GM12878 (cell line): ENCODE measurements around the gene PTPRM. TPM values are rescaled to one million over a fixed set of nuclear protein-coding genes. Genes with fewer than 3 reads are reported as not detected.

Experiments used
- ATAC-seq: fragments of 200-7000 bp; cut with Tn5 transposase; 3 replicates; pipeline ENCODE4 v1.9.1; 2020; ENCODE audit warnings: mild to moderate bottlenecking, moderate library complexity
- BruUV-seq: library from RNA; stranded (reverse); fragments of 400-500 nt; replicated peaks from 2 replicates; lab custom pipeline; 2021; lab: Mats Ljungman, UMichigan
- CTCF ChIA-PET: fragments of 300-600 bp; sonication (Branson Sonifier 250); formaldehyde crosslinking; extraction: SDS; loops from one replicate; lab custom pipeline; 2021; ENCODE audit warnings: inconsistent platforms; lab: Yijun Ruan, JAX
- POLR2A ChIA-PET: fragments of 350-600 bp; formaldehyde crosslinking; extraction: SDS; loops from one replicate; lab custom pipeline; 2021; ENCODE audit warnings: inconsistent platforms; lab: Charles Lee
- RAD21 ChIA-PET: fragments of 300-600 bp; sonication (Branson Sonifier 250); formaldehyde crosslinking; loops from one replicate; lab custom pipeline; 2023; ENCODE audit warnings: antibody characterized with exemption; ENCODE audit not compliant: unreplicated experiment; lab: Charles Lee
- SMC1A ChIA-PET: fragments of 300-600 bp; sonication (Branson Sonifier 250); formaldehyde crosslinking; loops from one replicate; lab custom pipeline; 2023; ENCODE audit not compliant: unreplicated experiment, uncharacterized antibody; lab: Charles Lee
- DNase-seq: peaks from one replicate; pipeline ENCODE4 v3.0.0-alpha.2; 2011; ENCODE audit warnings: low read depth, low spot score
- FAIRE-seq: peaks from 3 replicates; lab custom pipeline; 2011; peaks lifted over from hg19 to GRCh38; lab: Jason Lieb, UNC
- H2AFZ ChIP-seq: 2 replicates; pipeline ENCODE4 v1.6.0; 2011; ENCODE audit warnings: low read depth, low read length, control low read depth; ENCODE audit not compliant: control insufficient read depth
- H3K27ac ChIP-seq: 2 replicates; pipeline ENCODE4 v1.5.1; 2011; ENCODE audit warnings: control low read depth; ENCODE audit not compliant: control insufficient read depth, insufficient read depth
- H3K27me3 ChIP-seq, 2 experiments: replicated peaks in 1 of 2; 2 replicates each; pipeline versions ENCODE4 v1.6.0 to v1.6.1; 2011; ENCODE audit warnings: low read length in 1 of 2; ENCODE audit not compliant: control insufficient read depth in 2 of 2, insufficient read depth in 2 of 2
- H3K36me3 ChIP-seq, 2 experiments: 2 replicates each; pipeline ENCODE4 v1.5.1; 2011; ENCODE audit warnings: low read length in 1 of 2; ENCODE audit not compliant: control insufficient read depth in 2 of 2, insufficient read depth in 2 of 2
- H3K4me1 ChIP-seq: 2 replicates; pipeline ENCODE4 v1.6.1; 2011; ENCODE audit warnings: mild to moderate bottlenecking, low read length, moderate library complexity, mixed read lengths; ENCODE audit not compliant: control insufficient read depth, insufficient read depth
- H3K4me2 ChIP-seq: 2 replicates; pipeline ENCODE4 v1.6.0; 2011; ENCODE audit warnings: control low read depth; ENCODE audit not compliant: control insufficient read depth, insufficient read depth
- H3K4me3 ChIP-seq: fragments of 200-600 bp; sonication (generic); 2 replicates; pipeline ENCODE4 v1.5.1; 2016
- H3K79me2 ChIP-seq: 2 replicates; pipeline ENCODE4 v1.6.0; 2011; ENCODE audit warnings: low read length; ENCODE audit not compliant: control insufficient read depth, insufficient read depth
- H3K9ac ChIP-seq: 2 replicates; pipeline ENCODE4 v1.8.0; 2011; ENCODE audit warnings: low read length, control low read depth, mixed read lengths; ENCODE audit not compliant: control insufficient read depth, insufficient read depth
- H3K9me3 ChIP-seq: replicated peaks from 3 replicates; pipeline ENCODE4 v1.5.1; 2011; ENCODE audit warnings: mild to moderate bottlenecking, low read length; ENCODE audit not compliant: control insufficient read depth, insufficient read depth
- H4K20me1 ChIP-seq: 2 replicates; pipeline ENCODE4 v1.6.0; 2011; ENCODE audit not compliant: control insufficient read depth, insufficient read depth
- EED ChIP-seq: sonication (generic); IDR thresholded peaks from 2 replicates; pipeline ENCODE4 v1.6.1; 2016; ENCODE audit warnings: antibody characterized with exemption, low read depth
- IRF4 ChIP-seq: IDR thresholded peaks from 2 replicates; pipeline ENCODE4 v1.6.1; 2011; ENCODE audit warnings: low read depth, low read length
- MEF2B ChIP-seq: fragments of 450-650 bp; IDR thresholded peaks from 2 replicates; pipeline ENCODE4 v1.6.1; 2018; ENCODE audit warnings: mild to moderate bottlenecking, moderate library complexity; ENCODE audit not compliant: partially characterized antibody, poor library complexity, severe bottlenecking
- MYB ChIP-seq: fragments of 150-350 bp; IDR thresholded peaks from 2 replicates; pipeline ENCODE4 v1.6.1; 2014; ENCODE audit warnings: mild to moderate bottlenecking, low read depth, low read length, borderline replicate concordance
- NR2F1 ChIP-seq: fragments of 450-650 bp; conservative IDR thresholded peaks from 2 replicates; pipeline ENCODE4 v1.6.1; 2017; ENCODE audit warnings: mild to moderate bottlenecking
- POLR2AphosphoS2 ChIP-seq: IDR thresholded peaks from 2 replicates; pipeline ENCODE4 v1.6.1; 2011; ENCODE audit warnings: low read depth, mild to moderate bottlenecking, low read length, improper control_type of control experiment, moderate library complexity
- SMC3 ChIP-seq: IDR thresholded peaks from 2 replicates; pipeline ENCODE4 v1.6.1; 2011; ENCODE audit warnings: low read length, improper control_type of control experiment, borderline replicate concordance
- STAT3 ChIP-seq: IDR thresholded peaks from 2 replicates; pipeline ENCODE4 v1.6.1; 2011; ENCODE audit warnings: low read depth, low read length, improper control_type of control experiment
- YY1 ChIP-seq: IDR thresholded peaks from 2 replicates; pipeline ENCODE4 v1.6.1; 2011; ENCODE audit warnings: low read depth, mild to moderate bottlenecking, low read length
- WGBS: methylation state at CpG from one replicate; pipeline ENCODE4 v1.1.6; 2016; ENCODE audit warnings: low lambda C conversion rate; ENCODE audit not compliant: insufficient replicate concordance, insufficient coverage; ENCODE audit errors: missing lambda C conversion rate; 5-methylcytosine and 5-hydroxymethylcytosine counted together
- in situ Hi-C: fragments of 300-500 bp; cut with MboI; formaldehyde crosslinking; loops from 9 replicates; pipeline ENCODE4 v1.14.3; 2018; ENCODE audit warnings: mixed read lengths
- intact Hi-C: fragments of 100-400 bp; cut with micrococcal nuclease; formaldehyde crosslinking; loops from one replicate; pipeline ENCODE4 v1.14.2; 2022; ENCODE audit not compliant: unreplicated experiment
- polyA plus RNA-seq, 11 experiments: library from polyadenylated mRNA; depleted of rRNA in 4 of 11; unstranded in 6 of 11; stranded (reverse) in 5 of 11; fragments of >200 nt; fragmentation: Nextera tagmentation in 4 of 11; fragmentation: Illumina TruSeq in 1 of 11; extraction: Ambion mirVana in 4 of 11; extraction: Trizol in 1 of 11; gene quantifications; 1 replicate in 1 of 11; 2 replicates in 10 of 11; pipeline versions ENCODE4 v1.2.1 to v1.2.3, GENCODE V29; 2011 to 2016; ENCODE audit warnings: inconsistent platforms in 2 of 11, missing spikeins in 2 of 11, low read depth in 1 of 11
- total RNA-seq, 4 experiments: library from RNA; depleted of rRNA in 3 of 4; stranded (reverse); fragments of >200 nt in 3 of 4; fragmentation: Illumina TruSeq in 1 of 4; extraction: Trizol in 1 of 4; gene quantifications; 2 replicates each; pipeline versions ENCODE4 v1.2.1 to v1.2.3, GENCODE V29; 2013 to 2021
- TF ChIP-seq, protein P1 (sequence below): IDR thresholded peaks from 2 replicates; pipeline ENCODE4 v1.6.1; 2012; ENCODE audit warnings: low read length, inconsistent platforms
- TF ChIP-seq, protein P2 (sequence below): fragments of 450-650 bp; IDR thresholded peaks from 2 replicates; pipeline ENCODE4 v1.6.1; 2017; ENCODE audit warnings: mild to moderate bottlenecking, moderate library complexity

PTPRM gene
- total and polyA plus RNA-seq, 10 of the 15 experiments (the other 5 are each of a cell fraction or from before 2014, with no cell fraction given), result 0.07 to 22.6 (median 0.60) TPM

- TF ChIP-seq, protein P1, sequence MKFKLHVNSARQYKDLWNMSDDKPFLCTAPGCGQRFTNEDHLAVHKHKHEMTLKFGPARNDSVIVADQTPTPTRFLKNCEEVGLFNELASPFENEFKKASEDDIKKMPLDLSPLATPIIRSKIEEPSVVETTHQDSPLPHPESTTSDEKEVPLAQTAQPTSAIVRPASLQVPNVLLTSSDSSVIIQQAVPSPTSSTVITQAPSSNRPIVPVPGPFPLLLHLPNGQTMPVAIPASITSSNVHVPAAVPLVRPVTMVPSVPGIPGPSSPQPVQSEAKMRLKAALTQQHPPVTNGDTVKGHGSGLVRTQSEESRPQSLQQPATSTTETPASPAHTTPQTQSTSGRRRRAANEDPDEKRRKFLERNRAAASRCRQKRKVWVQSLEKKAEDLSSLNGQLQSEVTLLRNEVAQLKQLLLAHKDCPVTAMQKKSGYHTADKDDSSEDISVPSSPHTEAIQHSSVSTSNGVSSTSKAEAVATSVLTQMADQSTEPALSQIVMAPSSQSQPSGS, result no peak
These were observed 476.9 kb downstream of the PTPRM start (continued) for GRCh38 chr18:8044004-8044403.

DNA sequence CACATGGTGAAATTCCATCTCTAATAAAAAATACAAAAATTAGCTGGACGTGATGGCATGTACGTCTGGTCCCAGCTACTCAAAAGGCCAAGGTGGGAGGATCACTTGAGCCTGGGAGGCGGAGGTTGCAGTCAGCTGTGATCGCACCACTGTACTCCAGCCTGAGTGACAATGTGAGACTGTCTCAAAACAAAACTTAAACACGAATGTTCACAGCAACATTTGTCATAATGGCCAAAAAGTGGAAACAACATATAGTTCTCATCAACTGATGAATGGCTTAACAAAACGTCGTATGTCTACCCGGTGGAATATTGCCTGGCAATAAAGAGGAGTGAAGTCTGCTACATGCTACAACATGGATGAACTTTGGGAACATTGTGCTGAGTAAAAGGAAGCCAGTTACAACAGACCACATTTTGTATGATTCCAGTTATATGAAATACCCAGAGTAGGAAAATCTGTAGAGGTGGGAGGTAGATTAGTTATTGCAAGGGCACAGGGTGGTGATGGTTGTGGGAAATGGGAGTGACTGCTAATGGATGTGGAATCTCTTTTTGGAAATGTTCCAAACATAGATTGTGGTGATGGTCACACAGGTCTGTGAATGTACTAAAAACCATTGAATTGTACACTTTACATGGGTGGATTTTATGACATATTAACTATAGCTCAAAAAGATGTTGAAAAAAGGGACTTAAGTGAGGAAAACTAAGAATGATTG, 478.2 kb downstream of the PTPRM start:
- Histone ChIP-seq H3K9me3 (no peaks in the 10 kb centered on the region), H3K4me2 (no peak overlapping the region), H3K27ac (no peak overlapping the region), H2AFZ (no peak overlapping the region), H3K79me2 (no peaks in the 10 kb centered on the region), H3K4me1 (no peaks in the 10 kb centered on the region), H3K27me3 (no peaks in the 10 kb centered on the region), H3K9ac (no peak overlapping the region), H4K20me1 (no peaks in the 10 kb centered on the region), H3K4me3 (no peak overlapping the region), H3K36me3 (no peaks in the 10 kb centered on the region)
- ATAC-seq (no peak), FAIRE-seq (no peak), DNase-seq (no peak)
- in situ Hi-C loops (no loop called here), intact Hi-C loops (no loop called here)
- no TSS peak for BruUV-seq
- 40% methylated on average over 8 of the region's 8 CpGs for WGBS
- ChIA-PET POLR2A (no interaction called here), SMC1A (no interaction called here), RAD21 (no interaction called here), CTCF (interaction anchor here (0.9 to 1.3 kb wide), 2 partner anchors 13 to 1126 kb away, joined by 3 read pairs; no protein-coding TSS in a partner anchor)
- TF ChIP-seq NR2F1, result no peak
- no peak for TF ChIP-seq MYB
- TF ChIP-seq IRF4, result no peak
- no peak for TF ChIP-seq MEF2B
- no peak for TF ChIP-seq EED
- no peak for TF ChIP-seq POLR2AphosphoS2
- TF ChIP-seq STAT3, result no peak
- no peak for TF ChIP-seq YY1
- no peak for TF ChIP-seq SMC3
- TF ChIP-seq, protein P2, sequence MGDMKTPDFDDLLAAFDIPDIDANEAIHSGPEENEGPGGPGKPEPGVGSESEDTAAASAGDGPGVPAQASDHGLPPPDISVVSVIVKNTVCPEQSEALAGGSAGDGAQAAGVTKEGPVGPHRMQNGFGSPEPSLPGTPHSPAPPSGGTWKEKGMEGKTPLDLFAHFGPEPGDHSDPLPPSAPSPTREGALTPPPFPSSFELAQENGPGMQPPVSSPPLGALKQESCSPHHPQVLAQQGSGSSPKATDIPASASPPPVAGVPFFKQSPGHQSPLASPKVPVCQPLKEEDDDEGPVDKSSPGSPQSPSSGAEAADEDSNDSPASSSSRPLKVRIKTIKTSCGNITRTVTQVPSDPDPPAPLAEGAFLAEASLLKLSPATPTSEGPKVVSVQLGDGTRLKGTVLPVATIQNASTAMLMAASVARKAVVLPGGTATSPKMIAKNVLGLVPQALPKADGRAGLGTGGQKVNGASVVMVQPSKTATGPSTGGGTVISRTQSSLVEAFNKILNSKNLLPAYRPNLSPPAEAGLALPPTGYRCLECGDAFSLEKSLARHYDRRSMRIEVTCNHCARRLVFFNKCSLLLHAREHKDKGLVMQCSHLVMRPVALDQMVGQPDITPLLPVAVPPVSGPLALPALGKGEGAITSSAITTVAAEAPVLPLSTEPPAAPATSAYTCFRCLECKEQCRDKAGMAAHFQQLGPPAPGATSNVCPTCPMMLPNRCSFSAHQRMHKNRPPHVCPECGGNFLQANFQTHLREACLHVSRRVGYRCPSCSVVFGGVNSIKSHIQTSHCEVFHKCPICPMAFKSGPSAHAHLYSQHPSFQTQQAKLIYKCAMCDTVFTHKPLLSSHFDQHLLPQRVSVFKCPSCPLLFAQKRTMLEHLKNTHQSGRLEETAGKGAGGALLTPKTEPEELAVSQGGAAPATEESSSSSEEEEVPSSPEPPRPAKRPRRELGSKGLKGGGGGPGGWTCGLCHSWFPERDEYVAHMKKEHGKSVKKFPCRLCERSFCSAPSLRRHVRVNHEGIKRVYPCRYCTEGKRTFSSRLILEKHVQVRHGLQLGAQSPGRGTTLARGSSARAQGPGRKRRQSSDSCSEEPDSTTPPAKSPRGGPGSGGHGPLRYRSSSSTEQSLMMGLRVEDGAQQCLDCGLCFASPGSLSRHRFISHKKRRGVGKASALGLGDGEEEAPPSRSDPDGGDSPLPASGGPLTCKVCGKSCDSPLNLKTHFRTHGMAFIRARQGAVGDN, result no peak
